Upper lobe of right lung (tissue), 1 donor: ENCODE results near the gene CIART. TPM values are rescaled to one million over a fixed set of nuclear protein-coding genes. Genes with fewer than 3 reads are reported as not detected.

ENCODE experiments used
- ATAC-seq: fragments of 200-7000 bp; cut with Tn5 transposase; one replicate; pipeline ENCODE4 v1.9.1; 2020; ENCODE audit warnings: mild to moderate bottlenecking, moderate library complexity
- DNase-seq: peaks from one replicate; pipeline ENCODE4 v3.0.0-alpha.2; 2020
- H3K27ac ChIP-seq: fragments of 200-600 bp; one replicate; pipeline ENCODE4 v1.8.0; 2022
- H3K27me3 ChIP-seq: fragments of 200-600 bp; one replicate; pipeline ENCODE4 v1.8.0; 2022; ENCODE audit warnings: mild to moderate bottlenecking
- H3K36me3 ChIP-seq: fragments of 200-600 bp; one replicate; pipeline ENCODE4 v1.8.0; 2022
- H3K4me1 ChIP-seq: fragments of 200-600 bp; one replicate; pipeline ENCODE4 v1.8.0; 2022
- H3K4me3 ChIP-seq: fragments of 200-600 bp; one replicate; pipeline ENCODE4 v1.8.0; 2022; ENCODE audit warnings: mild to moderate bottlenecking
- H3K9me3 ChIP-seq: fragments of 200-600 bp; one replicate; pipeline ENCODE4 v1.8.0; 2022
- intact Hi-C: fragments of 100-400 bp; cut with DNase I; formaldehyde crosslinking; loops from one replicate; pipeline ENCODE4 v1.11.0; 2022
- total RNA-seq: library from RNA; stranded (reverse); fragmentation: NEBNext Ultra II Directional; extraction: Animal tissue kit (Norgen Biotek cat#: 25700); gene quantifications from one replicate; pipeline ENCODE4 v1.2.1, GENCODE V29; 2021
- TF ChIP-seq, protein P1 (sequence below): fragments of 200-600 bp; IDR thresholded peaks from one replicate; pipeline ENCODE4 v1.8.0; 2022; ENCODE audit warnings: antibody characterized with exemption
- donor health status: DM: no; HTN: yes; CAD: no; lungs with severe emphysema.

CIART gene
- total RNA-seq, 1 donor from 2014 or later, result 10.6 TPM

DNA sequence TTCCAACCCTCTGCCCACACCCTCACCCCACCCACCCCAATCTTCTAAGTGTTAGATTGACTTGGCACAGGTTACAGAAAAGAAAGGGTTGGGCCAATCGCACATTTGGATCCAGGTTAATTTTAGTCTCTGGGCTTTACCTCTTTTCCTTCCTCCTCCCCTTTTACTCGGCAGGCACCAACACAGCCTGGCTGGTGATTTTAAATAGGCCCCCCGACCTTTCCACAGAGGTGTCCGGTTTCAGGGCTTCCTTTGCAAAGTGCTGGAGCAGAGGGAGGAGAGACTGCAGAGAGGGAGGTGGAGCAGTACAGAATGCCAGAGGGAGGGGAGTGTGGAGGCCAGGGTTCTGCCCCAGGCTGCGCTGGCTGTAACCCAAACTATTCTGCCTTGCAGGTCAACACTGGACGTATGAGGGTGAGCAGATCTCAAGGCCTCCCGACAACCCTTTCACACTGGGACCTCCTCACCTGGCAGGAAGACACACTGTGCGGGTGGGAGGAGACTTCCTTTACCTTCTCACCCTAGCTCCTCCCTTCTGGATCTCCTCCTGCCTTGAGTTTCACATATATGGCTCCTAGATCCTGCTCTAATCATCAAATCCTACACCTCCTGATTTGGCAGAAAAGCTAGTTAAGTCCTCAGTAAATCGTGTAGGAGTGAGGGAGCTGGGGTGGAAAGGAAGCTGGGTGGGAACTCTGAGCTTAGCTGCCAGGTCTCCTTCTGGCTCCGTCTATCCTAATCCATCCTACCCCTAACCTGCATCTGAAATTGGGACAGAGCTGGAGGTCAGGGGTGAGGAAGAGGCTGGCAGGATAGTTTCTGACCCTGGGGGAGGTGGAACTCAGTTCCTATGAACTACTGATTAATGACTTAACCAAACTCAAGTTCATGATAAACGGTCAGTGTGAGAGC lies 22.3 kb upstream of the CIART start:
- DNase-seq, result peak; percentile 83
- ATAC-seq, result peak; percentile 84
- H3K27ac ChIP-seq, result peak overlapping the region; percentile 60
- peak overlapping the region; percentile 2 for H3K4me3 ChIP-seq
- intact Hi-C loops, result no loop called here
- H3K27me3 ChIP-seq, result peaks cover 5% of the 10 kb centered on the region
- TF ChIP-seq, protein P1, sequence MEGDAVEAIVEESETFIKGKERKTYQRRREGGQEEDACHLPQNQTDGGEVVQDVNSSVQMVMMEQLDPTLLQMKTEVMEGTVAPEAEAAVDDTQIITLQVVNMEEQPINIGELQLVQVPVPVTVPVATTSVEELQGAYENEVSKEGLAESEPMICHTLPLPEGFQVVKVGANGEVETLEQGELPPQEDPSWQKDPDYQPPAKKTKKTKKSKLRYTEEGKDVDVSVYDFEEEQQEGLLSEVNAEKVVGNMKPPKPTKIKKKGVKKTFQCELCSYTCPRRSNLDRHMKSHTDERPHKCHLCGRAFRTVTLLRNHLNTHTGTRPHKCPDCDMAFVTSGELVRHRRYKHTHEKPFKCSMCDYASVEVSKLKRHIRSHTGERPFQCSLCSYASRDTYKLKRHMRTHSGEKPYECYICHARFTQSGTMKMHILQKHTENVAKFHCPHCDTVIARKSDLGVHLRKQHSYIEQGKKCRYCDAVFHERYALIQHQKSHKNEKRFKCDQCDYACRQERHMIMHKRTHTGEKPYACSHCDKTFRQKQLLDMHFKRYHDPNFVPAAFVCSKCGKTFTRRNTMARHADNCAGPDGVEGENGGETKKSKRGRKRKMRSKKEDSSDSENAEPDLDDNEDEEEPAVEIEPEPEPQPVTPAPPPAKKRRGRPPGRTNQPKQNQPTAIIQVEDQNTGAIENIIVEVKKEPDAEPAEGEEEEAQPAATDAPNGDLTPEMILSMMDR, result no peak
- H3K36me3 ChIP-seq, result peaks cover 9% of the 10 kb centered on the region
- H3K4me1 ChIP-seq, result peaks cover 13% of the 10 kb centered on the region
- H3K9me3 ChIP-seq, result no peaks in the 10 kb centered on the region

GRCh38 chr1:150261367-150261766 lies 21.0 kb upstream of the CIART start:
- DNase-seq (peak; percentile 31), ATAC-seq (no peak)
- intact Hi-C loops, result no loop called here
- no peaks in the 10 kb centered on the region for H3K9me3 ChIP-seq
- TF ChIP-seq, protein P1, result no peak
- H3K4me3 ChIP-seq, result no peak overlapping the region
- H3K27ac ChIP-seq, result no peak overlapping the region
- peaks cover 5% of the 10 kb centered on the region for H3K27me3 ChIP-seq
- H3K36me3 ChIP-seq, result peaks cover 22% of the 10 kb centered on the region
- H3K4me1 ChIP-seq, result peaks cover 1% of the 10 kb centered on the region

DNA sequence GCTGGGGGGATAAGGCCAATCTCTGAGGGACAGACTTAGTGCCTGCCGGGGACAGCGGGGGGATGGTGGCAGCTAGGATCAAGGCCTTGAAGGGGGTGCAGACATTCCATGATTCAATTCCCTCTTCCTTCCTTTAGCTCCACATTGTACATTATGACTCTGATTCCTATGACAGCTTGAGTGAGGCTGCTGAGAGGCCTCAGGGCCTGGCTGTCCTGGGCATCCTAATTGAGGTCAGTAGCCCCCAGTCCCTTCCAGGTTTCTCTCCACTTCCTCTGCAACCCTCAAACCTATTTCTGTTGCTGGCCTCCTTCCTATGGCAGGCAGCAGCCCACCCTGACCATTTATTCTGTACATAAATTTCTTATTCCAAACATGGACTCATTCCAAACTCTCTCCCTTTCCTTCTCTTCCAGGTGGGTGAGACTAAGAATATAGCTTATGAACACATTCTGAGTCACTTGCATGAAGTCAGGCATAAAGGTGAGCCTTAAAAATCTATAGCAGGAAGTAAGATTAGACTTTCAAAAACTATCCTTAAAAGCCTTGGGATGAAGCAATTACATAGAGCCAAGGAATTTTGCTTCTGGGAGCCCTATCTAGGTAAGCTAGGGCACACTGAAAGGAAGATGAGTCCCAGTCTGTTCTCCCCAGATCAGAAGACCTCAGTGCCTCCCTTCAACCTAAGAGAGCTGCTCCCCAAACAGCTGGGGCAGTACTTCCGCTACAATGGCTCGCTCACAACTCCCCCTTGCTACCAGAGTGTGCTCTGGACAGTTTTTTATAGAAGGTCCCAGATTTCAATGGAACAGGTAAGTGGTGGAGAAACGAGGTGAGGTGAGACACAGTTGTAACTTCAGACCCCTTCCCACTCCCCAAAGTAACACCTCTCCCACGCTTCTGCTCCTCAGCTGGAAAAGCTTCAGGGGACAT lies 19.7 kb upstream of the CIART start:
- no peak overlapping the region for H3K4me3 ChIP-seq
- intact Hi-C loops, result no loop called here
- peaks cover 5% of the 10 kb centered on the region for H3K27me3 ChIP-seq
- no peak for DNase-seq
- peaks cover 32% of the 10 kb centered on the region for H3K36me3 ChIP-seq
- TF ChIP-seq, protein P1, result no peak
- no peak overlapping the region for H3K27ac ChIP-seq
- H3K4me1 ChIP-seq, result peaks cover 8% of the 10 kb centered on the region
- ATAC-seq, result no peak
- no peaks in the 10 kb centered on the region for H3K9me3 ChIP-seq

GRCh38 chr1:150263549-150263948 lies 18.8 kb upstream of the CIART start:
- H3K27ac ChIP-seq, result no peak overlapping the region
- intact Hi-C loops, result no loop called here
- H3K4me1 ChIP-seq, result peaks cover 11% of the 10 kb centered on the region
- ATAC-seq (no peak), DNase-seq (no peak)
- TF ChIP-seq, protein P1, result no peak
- no peak overlapping the region for H3K4me3 ChIP-seq
- no peaks in the 10 kb centered on the region for H3K9me3 ChIP-seq
- peaks cover 32% of the 10 kb centered on the region for H3K36me3 ChIP-seq
- H3K27me3 ChIP-seq, result peaks cover under 1% of the 10 kb centered on the region

DNA sequence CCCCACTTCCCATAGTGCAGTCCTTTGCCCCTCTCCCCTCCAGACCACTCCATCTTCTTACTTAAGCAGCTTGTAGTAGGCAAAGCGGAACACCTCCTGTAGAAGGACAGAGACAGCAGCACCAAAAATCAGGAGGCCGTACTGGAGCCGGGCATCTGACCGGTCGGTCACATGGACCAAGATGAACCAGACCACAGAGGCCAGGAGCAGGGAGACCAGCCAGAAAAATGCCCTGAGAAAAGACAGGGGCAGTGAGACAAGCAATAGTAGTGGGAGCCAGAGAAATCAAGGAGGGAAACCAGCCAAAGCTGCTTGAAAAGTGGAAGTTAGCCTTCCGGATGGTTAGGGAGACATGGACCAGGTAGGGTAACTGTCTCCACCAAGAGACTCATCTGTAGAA lies 14.5 kb upstream of the CIART start:
- peaks cover 32% of the 10 kb centered on the region for H3K36me3 ChIP-seq
- no peaks in the 10 kb centered on the region for H3K27me3 ChIP-seq
- H3K27ac ChIP-seq, result peak overlapping the region; percentile 93
- intact Hi-C loops, result no loop called here
- ATAC-seq, result no peak
- TF ChIP-seq, protein P1, result no peak
- H3K4me1 ChIP-seq, result peaks cover 14% of the 10 kb centered on the region
- H3K4me3 ChIP-seq, result peak overlapping the region; percentile 81
- H3K9me3 ChIP-seq, result no peaks in the 10 kb centered on the region
- no peak for DNase-seq
